Measurements from ENCODE around the gene DTNBP1. TPM values are rescaled to one million over a fixed set of nuclear protein-coding genes. Genes with fewer than 3 reads are reported as not detected.

Gene DTNBP1
- total and polyA plus RNA-seq, 2 donors (not counting 3 experiments of a cell fraction or from before 2014, with no cell fraction given), result 24.3 to 28.9 TPM

GRCh38 chr6:15570171-15570570 lies 92.7 kb downstream of the DTNBP1 start:
- no peak overlapping the region for H3K27ac ChIP-seq (ENCODE audit: insufficient read depth, low read depth, low read length)
- H3K79me2 ChIP-seq (ENCODE audit: control insufficient read depth, insufficient read depth, low read length), result no peaks in the 10 kb centered on the region
- H3K9me1 ChIP-seq (replicated peaks; ENCODE audit: control insufficient read depth, extremely low read depth, insufficient read depth, low read length), result no peaks in the 10 kb centered on the region
- DNase-seq (ENCODE audit: low read depth, low spot score) (no peak), FAIRE-seq (no peak)
- H3K9me3 ChIP-seq (replicated peaks; ENCODE audit: control insufficient read depth, insufficient read depth, low read length), result no peaks in the 10 kb centered on the region
- no peaks in the 10 kb centered on the region for H3K36me3 ChIP-seq (ENCODE audit: control insufficient read depth in 2 of 2, extremely low read depth in 1 of 2, insufficient read depth in 2 of 2, low read length in 2 of 2)
- H2AFZ ChIP-seq (ENCODE audit: low read depth, low read length), result no peak overlapping the region
- no peaks in the 10 kb centered on the region for H4K20me1 ChIP-seq (replicated peaks; ENCODE audit: control insufficient read depth, extremely low read depth, insufficient read depth, low read length)
- no peaks in the 10 kb centered on the region for H3K27me3 ChIP-seq (ENCODE audit: control insufficient read depth in 2 of 2, insufficient read depth in 2 of 2, low read length in 2 of 2)
- POLR2A ChIA-PET, result no interaction called here
- H3K4me3 ChIP-seq (replicated peaks in 1 of 3; ENCODE audit: insufficient read depth in 1 of 3, low read depth in 1 of 3, low read length in 3 of 3), result no peak overlapping the region
- BruUV-seq (replicated peaks), result no TSS peak
- intact Hi-C loops (cut with micrococcal nuclease), result no loop called here
- dilution Hi-C loops (cut with MboI; ENCODE audit: extremely low pct_ligation_motif_present, low sequenced_read_pairs), result no loop called here
- CTCF ChIA-PET, result no interaction called here
- no peak overlapping the region for H3K9ac ChIP-seq (replicated peaks; ENCODE audit: extremely low read depth, insufficient read depth, low read length)
- TF ChIP-seq GATA2 (IDR thresholded peaks at IDR 0.05; ENCODE audit: insufficient read depth, insufficient read length, low read depth, low read length) (no peak), POLR2A (IDR thresholded peaks at IDR 0.05; ENCODE audit: low read depth, low read length) (no peak), EZH2 (IDR thresholded peaks at IDR 0.05; ENCODE audit: borderline replicate concordance, low read depth, low read length, severe bottlenecking) (no peak), JUN (IDR thresholded peaks at IDR 0.05; ENCODE audit: borderline replicate concordance, insufficient read depth, insufficient read length, low read depth) (no peak), FOS (IDR thresholded peaks at IDR 0.05; ENCODE audit: borderline replicate concordance, insufficient read depth, low read length) (no peak), MYC (IDR thresholded peaks at IDR 0.05; ENCODE audit: low read depth, low read length) (no peak), CTCF (IDR thresholded peaks at IDR 0.05; ENCODE audit: extremely low read depth in 1 of 2, insufficient read depth in 1 of 2, low read depth in 1 of 2, low read length in 2 of 2) (no peak), MAX (IDR thresholded peaks at IDR 0.05; ENCODE audit: insufficient read depth, insufficient read length) (no peak), POLR2AphosphoS5 (IDR thresholded peaks at IDR 0.05; ENCODE audit: insufficient read depth, low read depth, low read length) (no peak)
- no peaks in the 10 kb centered on the region for H3K4me1 ChIP-seq (ENCODE audit: control insufficient read depth, extremely low read depth, insufficient read depth, low read length)
- H3K4me2 ChIP-seq (ENCODE audit: insufficient read depth, low read length), result no peak overlapping the region
